Stimulated activated CD8-positive, alpha-beta memory T cell treated with anti-CD3 and anti-CD28 coated beads, Interleukin-7, amount 100 ng/mL, for 24 hours (primary cell): ENCODE results near the gene ZCCHC17.

Experiments used
- DNase-seq: peaks from one replicate; pipeline ENCODE4 v3.0.0-alpha.2; 2020; ENCODE audit warnings: low read depth

Gene ZCCHC17

DNA sequence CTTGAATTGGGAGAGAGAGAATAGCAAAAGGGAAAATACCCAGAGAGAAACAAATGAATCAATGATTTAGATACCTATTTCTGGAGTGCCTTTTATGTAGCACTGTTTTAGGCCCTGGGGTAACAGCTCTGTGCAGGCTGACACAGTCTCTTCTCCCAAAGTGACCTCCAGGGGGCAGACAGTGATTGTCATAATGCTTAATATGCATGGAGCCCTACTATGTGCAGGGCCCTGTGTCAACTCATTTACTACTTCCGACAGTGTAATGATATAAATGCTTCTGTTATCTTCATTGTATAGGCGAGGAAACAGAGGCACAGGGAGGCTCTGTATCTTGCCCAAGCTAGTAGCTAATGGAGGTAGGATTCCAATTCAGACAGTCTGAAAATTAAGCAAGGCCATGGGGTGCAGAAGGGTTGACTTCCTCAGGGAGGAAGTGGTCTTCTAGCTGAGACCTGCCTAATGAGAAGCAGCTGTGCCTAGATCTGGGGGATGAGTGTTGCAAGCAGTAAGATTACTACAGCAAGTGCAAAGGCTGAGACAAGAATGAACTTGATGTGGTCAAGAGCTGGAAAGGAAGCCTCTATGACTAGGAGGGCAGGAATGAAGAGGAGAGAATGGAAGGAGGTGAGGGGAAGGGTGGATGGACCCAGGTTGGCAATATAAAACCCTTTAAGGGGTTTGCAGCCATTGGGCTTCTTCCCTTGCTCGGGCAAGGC, 100.0 kb downstream of the ZCCHC17 start:
- DNase-seq: no peak

DNA sequence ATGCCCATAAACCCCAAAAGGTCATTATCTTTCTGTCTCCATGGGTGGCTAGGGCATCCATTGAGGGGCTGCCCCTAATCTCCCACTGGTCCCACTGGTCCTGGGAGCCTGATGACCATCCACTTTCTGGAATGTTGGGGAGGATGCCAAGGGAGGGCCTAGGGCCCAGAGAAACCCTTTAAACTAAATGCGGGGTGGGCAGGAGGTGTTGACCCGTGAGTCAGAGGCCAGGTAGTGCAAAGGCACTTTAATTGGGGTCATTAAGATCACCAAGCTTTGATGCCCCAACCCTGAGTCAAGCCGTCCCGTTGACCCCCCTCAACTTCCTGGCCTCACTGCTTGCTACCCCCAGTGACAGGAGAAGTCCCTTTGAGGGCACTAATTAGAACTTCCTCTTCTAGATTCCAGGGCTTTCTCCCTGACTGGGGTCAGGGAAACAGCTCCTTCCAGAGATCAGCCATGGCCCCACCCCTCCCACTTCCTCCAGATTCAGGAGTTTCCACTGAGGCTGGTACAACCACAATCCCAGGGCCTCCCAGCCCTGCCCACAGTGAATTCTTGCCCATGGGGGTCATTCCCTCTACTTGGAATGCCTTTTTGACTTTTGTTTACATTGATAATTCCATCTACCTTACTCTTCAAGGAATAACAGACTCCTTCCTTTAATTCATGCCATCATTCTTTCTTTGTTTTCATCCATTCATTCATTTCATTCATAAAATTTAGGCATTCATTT, 100.7 kb downstream of the ZCCHC17 start:
- DNase-seq: no peak

DNA sequence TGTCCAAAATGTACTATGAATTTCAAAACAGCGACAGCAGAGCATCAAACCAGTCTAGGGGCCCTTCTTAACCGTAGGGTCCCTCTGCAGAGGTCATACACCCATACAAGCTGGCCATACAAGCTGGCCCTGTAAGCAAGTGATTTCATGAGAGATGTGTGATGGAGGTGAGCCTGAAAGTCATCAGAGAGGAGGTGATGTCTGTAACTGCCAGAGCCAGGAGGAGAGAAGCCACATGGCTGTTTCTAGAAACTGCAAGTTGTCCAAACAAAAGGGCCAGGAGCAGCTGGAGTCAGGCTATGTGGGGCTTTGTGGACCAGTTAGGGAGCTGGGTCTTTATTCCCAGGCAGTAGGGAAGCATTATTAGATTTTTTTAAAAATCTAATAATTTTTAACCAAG, 101.4 kb downstream of the ZCCHC17 start:
- DNase-seq: no peak

DNA sequence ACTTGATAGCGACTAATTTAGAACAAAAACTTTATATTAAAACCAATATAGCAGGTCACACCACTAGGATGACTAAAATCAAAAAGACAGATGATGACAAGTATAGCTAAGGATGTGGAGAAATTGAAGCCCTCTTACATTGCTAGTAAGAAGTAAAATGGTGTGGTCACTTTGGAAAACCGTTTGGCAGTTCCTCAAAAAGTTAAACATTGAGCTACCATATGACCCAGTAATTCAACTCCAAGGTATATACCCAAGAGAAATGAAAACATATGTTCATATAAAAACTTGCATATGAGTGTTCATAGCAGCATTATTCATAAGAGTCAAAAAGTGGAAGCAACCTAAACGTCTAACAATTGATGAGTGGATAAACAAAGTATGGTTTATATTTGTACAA, 103.1 kb downstream of the ZCCHC17 start:
- DNase-seq: no peak

DNA sequence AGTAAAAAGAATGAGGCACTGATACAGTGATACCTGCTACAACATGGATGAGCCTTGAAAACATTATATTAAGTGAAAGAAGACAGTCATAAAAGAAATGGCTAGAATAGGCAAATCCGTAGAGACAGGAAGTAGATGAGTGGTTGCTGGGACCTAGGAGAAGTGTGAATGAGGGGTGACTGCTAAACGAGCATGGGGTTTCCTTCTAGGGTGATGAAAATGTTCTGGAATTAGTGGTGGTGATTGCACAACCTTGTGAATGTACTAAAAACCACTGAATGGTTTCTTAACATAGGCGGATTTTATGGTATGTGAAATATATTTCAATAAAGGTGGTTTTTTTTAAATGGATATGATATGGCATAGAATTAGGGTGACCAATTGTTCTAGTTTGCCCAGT, 103.6 kb downstream of the ZCCHC17 start:
- no peak for DNase-seq

DNA sequence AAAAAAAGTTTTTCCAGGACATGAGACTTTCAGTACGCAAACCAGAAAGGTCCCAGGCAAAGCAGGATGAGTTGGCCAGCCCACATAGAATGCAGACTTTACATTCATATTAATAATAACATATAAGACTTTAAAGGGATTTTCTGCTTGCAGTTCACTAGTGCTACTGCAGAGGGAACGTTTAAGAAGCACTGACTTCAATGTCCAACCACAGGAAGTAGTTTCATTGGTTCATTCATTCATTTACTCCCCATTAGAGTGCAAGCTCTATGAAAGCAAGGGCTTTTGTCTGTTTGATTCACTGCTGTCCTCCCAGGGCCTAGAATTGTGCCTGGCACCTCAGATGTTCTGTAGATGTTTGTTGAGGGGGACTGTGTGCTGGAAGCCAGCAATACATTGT, 104.4 kb downstream of the ZCCHC17 start:
- DNase-seq: no peak

DNA sequence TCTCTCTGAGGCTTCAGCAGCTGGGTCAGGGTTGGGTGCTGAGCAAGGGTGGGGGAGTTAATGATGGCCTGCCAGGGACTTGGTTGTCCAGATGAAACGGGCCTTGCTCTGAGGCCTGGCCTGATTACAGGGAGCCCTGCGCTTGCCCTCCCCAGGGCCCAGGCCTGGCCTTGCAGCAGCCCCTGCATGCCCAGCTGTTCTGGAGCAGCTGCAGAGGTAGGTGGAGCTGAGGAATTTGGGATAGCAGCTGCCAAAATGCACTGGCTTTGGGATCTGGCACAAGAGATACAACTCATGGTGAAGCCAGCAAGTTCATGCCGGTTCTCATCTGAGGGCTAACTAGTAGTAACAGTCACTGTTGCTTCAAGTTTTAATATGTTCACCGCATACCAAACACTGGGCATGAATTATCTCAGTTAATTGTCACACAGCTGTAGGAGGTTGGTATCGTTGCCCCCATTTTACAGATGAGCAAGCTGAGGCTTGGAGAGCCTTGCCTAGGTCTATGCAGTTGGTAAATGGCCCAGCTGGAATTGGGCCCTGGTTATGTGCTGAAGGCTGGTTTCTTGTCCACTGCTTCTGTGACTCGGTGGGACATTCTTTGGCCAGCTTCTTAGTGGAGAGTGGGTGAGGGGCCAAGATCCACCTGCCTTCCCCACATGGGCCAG, 108.9 kb downstream of the ZCCHC17 start:
- no peak for DNase-seq

DNA sequence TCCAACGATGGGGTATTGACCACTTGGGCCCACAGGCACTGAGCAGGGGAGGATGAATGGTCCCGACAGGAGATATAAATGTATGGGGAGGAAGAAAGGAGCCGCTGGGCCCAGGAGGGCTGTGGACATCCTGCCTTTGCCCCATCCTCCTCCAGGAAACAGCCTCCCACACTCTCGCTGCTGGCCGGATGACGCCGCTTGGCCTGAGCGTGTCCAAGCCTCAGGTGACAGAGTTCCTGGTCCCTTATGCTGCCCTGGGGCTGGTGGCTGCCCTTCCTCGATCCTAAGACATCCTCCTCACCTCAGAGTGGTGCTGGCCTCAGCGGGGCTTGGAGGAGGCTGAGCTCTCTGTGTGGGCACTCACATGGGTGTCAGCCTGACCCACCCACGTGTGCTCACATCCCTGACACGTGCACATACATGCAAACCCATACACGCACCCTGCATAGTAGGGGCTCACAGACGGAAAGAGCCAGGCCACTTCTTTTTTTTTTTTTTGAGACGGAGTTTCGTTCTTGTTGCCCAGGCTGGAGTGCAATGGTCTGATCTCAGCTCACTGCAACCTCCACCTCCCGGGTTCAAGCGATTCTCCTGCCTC, 110.3 kb downstream of the ZCCHC17 start:
- no peak for DNase-seq

DNA sequence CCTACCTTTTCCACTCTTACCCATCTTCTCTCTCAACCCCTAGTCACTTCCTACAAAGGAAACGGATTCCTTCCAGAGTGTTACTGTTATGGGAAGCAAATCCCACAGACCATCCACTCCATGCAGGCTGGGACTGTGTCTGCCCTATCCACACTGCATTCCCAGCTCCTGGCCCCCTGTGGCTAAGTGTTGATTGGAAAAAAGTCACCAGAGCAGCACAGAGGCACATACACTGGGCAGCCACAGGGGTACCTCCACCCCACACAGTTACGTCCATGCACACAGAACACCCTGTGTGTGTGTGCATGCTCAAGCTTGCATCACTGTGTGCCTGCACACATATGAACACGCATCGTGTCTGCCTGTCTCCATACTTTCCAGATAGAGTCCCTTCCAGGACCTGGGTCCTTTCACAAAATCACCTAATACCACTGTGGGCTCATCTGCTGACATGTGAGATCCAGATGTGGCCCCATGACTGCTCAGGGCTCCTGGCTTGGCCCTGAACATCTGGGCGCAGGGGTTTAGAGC, 112.0 kb downstream of the ZCCHC17 start:
- no peak for DNase-seq

DNA sequence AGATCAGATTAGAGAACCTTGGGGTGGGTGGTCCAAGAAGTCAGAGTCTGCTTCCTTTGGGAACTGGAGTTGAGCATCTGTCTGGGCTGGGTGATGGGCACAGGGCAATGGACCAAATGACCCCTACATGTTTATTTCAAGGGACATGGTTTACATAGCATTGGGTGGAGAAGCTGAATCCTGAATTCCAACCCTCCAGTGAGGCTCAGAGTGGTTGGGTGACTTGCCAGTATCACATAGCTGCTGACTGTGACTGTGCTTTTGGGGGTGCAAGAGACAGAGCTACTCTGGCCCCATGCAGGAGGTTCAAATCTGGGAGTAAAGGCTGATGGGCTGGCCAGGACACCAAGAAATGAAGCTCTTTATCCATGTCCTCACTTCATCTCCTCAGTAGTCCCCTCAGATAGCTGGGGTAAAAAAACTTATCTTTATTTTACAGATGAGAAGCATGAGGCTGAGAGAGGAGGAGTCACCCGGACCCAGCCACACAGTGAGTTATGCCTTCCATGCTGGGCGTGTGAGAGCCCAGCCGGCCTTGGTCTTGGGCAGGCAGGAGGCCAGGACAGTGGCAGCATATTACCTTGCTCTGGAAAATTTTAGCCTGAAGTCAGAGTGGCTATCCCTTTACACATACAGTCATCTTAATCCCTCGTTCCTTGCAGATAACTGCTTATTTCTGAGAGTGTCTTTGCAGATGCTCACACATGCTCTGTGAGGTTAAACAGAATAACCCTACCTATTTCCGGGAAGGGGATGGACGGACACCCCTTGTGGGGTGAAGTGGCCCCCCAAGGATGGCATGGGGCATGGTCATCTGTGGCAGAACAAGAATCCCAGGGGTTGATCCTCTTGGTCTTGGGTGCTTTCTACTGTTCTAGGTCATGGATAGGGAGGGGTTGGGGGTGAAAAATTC, 113.4 kb downstream of the ZCCHC17 start:
- no peak for DNase-seq

DNA sequence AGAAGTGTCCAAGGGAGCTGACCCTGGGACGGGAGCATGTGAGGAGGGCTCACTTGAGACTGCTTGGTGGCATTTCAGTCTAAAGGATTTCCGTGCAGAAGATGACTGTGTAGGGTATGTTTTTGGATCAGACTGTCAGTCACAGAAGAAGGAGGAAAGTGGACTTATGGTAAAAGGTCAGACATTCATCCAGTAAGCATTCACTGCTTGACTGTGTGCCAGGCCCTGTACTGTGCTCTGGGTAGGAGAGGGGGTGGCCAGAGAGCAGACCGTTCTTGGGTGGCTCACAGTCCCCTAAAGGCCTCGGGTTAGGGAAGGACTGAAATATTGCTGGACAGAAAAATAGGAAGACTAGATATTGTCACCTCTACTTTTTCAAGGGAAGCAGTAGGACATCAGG, 114.0 kb downstream of the ZCCHC17 start:
- DNase-seq: no peak

DNA sequence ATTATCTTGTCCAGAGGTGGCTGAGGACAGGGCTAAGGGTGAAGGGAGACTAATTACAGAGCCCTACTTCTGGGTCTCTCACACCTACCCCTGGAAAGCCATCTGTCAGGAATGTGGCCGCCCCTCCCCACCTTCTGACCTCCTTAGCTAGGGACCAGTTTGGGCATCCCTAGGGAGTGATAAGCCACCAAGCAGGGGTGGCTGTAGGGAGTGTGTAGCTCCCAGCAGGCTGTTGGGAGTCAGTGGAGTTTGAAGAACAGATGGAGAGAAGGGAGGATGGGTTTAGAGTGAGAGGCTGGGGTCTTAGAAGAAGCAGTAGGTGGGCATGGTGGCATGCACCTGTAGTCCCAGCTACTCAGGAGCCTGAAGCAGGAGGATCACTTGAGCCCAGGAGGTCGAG, 115.4 kb downstream of the ZCCHC17 start:
- no peak for DNase-seq

DNA sequence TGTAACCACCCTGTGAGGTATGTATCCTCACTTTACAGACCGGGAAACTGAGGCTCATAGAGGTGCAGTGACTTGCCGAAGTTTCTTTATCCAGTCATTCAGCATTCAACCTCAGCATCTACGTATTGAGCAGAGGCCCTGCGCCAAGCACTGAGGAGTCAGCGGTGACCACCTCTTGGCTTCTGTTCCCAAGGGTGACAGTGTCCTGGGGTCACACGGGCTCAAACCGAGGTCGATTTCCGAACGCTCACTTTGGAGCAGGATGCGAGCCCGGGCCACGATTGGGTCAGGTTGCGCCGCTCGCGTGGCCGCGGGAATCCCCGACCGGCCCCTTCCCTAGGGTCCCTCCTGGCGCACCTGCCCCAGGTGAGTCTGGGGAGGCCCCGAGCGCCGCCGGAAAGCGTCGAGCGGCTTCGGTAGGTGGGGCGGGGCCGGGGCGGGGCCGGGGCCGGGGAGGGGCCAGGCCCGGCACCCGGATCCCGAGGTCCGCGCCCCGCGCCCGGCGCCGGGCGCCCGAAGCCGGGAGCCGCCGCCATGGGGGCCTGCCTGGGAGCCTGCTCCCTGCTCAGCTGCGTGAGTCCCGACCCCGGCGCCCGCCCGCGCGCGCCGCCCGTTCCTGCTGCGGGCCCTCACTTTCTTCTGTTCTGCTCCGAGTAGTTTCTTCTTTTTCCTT, 116.0 kb downstream of the ZCCHC17 start, which contains the start of gene SERINC2:
Gene SERINC2 (plus strand): TSS at position 482 of the 673 bp plus-strand sequence. CDS start 53 bp downstream, at position 535.
- DNase-seq: no peak

DNA sequence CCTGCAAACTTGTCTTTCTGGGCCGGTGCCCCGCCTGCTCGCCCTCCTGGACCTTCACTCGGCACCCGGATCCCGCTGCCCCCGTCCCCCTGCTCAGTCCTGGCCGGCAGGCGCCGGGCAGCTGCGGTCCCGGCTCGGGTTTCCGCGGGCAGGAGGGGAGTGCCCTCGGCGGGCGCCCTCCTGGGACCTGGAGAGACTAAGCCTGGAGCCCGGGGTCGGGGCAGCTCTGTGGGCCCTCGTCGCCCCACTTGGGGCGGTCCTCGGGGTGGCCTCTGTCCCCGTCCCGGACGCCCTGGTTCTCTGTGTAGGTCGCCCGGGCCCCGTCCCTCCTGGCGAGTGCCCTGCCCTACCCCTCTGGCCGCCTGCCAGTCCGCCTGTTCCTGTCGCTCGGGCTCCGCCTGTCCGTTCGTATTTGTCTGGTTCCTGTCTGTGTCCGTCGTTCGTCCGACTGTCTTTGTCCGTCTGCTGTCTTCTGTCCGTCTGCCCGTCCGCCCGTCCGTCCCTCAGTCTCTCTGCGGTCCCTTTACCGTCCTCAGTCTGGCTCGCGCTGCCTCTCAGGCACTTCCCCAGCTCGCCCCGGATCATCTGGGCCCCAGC, 116.7 kb downstream of the ZCCHC17 start:
- no peak for DNase-seq
